Neuronal stem cell (in vitro differentiated cells): ENCODE data around the gene AGBL4.

Source experiments
- DNase-seq: peaks from one replicate; pipeline ENCODE4 v3.0.0-alpha.2; 2013; ENCODE audit warnings: low spot score
- H2AFZ ChIP-seq: one replicate; pipeline ENCODE4 v1.6.1; 2013; ENCODE audit warnings: mild to moderate bottlenecking, low read length, inconsistent platforms
- H2AK5ac ChIP-seq: 2 replicates; pipeline ENCODE4 v1.6.1; 2013; ENCODE audit warnings: low read depth, mild to moderate bottlenecking, inconsistent platforms, low read length, moderate library complexity, mixed read lengths
- H2BK120ac ChIP-seq: 2 replicates; pipeline ENCODE4 v1.6.1; 2013; ENCODE audit warnings: low read depth, mild to moderate bottlenecking, inconsistent platforms, low read length, moderate library complexity, mixed read lengths
- H2BK12ac ChIP-seq: one replicate; pipeline ENCODE4 v1.6.1; 2013; ENCODE audit warnings: low read length, inconsistent platforms
- H2BK15ac ChIP-seq: 2 replicates; pipeline ENCODE4 v1.6.1; 2013; ENCODE audit warnings: mild to moderate bottlenecking, low read length, inconsistent platforms, mixed read lengths
- H2BK5ac ChIP-seq: one replicate; pipeline ENCODE4 v1.6.1; 2013; ENCODE audit warnings: inconsistent platforms, mild to moderate bottlenecking, low read length, moderate library complexity
- H3K14ac ChIP-seq: one replicate; pipeline ENCODE4 v1.6.1; 2013; ENCODE audit warnings: low read length, inconsistent platforms
- H3K18ac ChIP-seq: 2 replicates; pipeline ENCODE4 v1.6.1; 2013; ENCODE audit warnings: low read length, inconsistent platforms
- H3K23ac ChIP-seq: 2 replicates; pipeline ENCODE4 v1.6.1; 2013; ENCODE audit warnings: low read depth, mild to moderate bottlenecking, mixed read lengths, low read length, inconsistent platforms; ENCODE audit not compliant: poor library complexity
- H3K27ac ChIP-seq: replicated peaks from 3 replicates; pipeline ENCODE4 v1.5.1; 2013; ENCODE audit warnings: low read length, inconsistent platforms
- H3K27me3 ChIP-seq, 3 experiments: 2 replicates each; pipeline ENCODE4 v1.6.1; 2013; ENCODE audit warnings: low read length in 3 of 3, mild to moderate bottlenecking in 2 of 3, inconsistent platforms in 1 of 3, low read depth in 1 of 3, mixed read lengths in 1 of 3, moderate library complexity in 1 of 3; ENCODE audit not compliant: control insufficient read depth in 3 of 3, insufficient read depth in 3 of 3
- H3K36me3 ChIP-seq, 2 donors: replicated peaks in 1 of 2; 2 replicates each; pipeline ENCODE4 v1.6.1; 2013; ENCODE audit warnings: low read length in 2 of 2; ENCODE audit not compliant: control insufficient read depth in 2 of 2, insufficient read depth in 2 of 2
- H3K4ac ChIP-seq: 2 replicates; pipeline ENCODE4 v1.6.1; 2013; ENCODE audit warnings: inconsistent platforms, mild to moderate bottlenecking, low read length, moderate library complexity
- H3K4me1 ChIP-seq, 2 donors: 1 replicate in 1 of 2; 2 replicates in 1 of 2; pipeline ENCODE4 v1.6.1; 2013; ENCODE audit warnings: low read length in 2 of 2, low read depth in 1 of 2; ENCODE audit not compliant: control insufficient read depth in 2 of 2, insufficient read depth in 1 of 2
- H3K4me2 ChIP-seq: one replicate; pipeline ENCODE4 v1.6.1; 2013; ENCODE audit warnings: mild to moderate bottlenecking, low read length, inconsistent platforms; ENCODE audit not compliant: insufficient read depth, poor library complexity, severe bottlenecking
- H3K4me3 ChIP-seq, 2 donors: 2 replicates each; pipeline ENCODE4 v1.5.1; 2013; ENCODE audit warnings: low read length in 2 of 2, mild to moderate bottlenecking in 2 of 2, inconsistent platforms in 1 of 2, moderate library complexity in 1 of 2
- H3K79me1 ChIP-seq: one replicate; pipeline ENCODE4 v1.6.1; 2013; ENCODE audit warnings: low read depth, mild to moderate bottlenecking, inconsistent platforms, low read length, moderate library complexity
- H3K9ac ChIP-seq: one replicate; pipeline ENCODE4 v1.6.1; 2013; ENCODE audit warnings: mild to moderate bottlenecking, low read depth, low read length, inconsistent platforms; ENCODE audit not compliant: poor library complexity
- H3K9me3 ChIP-seq, 2 donors: replicated peaks in 1 of 2; 2 replicates each; pipeline versions ENCODE3 to v1.6.1; 2013; ENCODE audit warnings: low read length in 2 of 2, mild to moderate bottlenecking in 2 of 2, inconsistent platforms in 1 of 2, low read depth in 1 of 2, mixed read lengths in 1 of 2, moderate library complexity in 1 of 2; ENCODE audit not compliant: control insufficient read depth in 2 of 2, insufficient read depth in 1 of 2
- H4K8ac ChIP-seq: one replicate; pipeline ENCODE4 v1.6.1; 2013; ENCODE audit warnings: low read depth, mild to moderate bottlenecking, inconsistent platforms, low read length, moderate library complexity
- H4K91ac ChIP-seq: one replicate; pipeline ENCODE4 v1.6.1; 2013; ENCODE audit warnings: low read length, low read depth, mild to moderate bottlenecking, inconsistent platforms; ENCODE audit not compliant: poor library complexity
- WGBS, 2 donors: extraction: QIAGEN DNeasy Blood & Tissue Kit; methylation state at CpG; one replicate each; pipeline ENCODE4 v1.1.7; 2013; ENCODE audit warnings: missing lambda C conversion rate in 2 of 2, mixed read lengths in 1 of 2; ENCODE audit not compliant: insufficient read length in 2 of 2, insufficient replicate concordance in 1 of 2; ENCODE audit errors: extremely low coverage in 2 of 2; 5-methylcytosine and 5-hydroxymethylcytosine counted together

Gene AGBL4

GRCh38 chr1:48999321-48999720, 1024.4 kb downstream of the AGBL4 start:
- Histone ChIP-seq H2BK15ac (no peak overlapping the region), H2AK5ac (no peak overlapping the region), H3K4ac (no peak overlapping the region), H3K14ac (no peak overlapping the region), H2BK12ac (no peak overlapping the region), H3K79me1 (no peaks in the 10 kb centered on the region), H2BK120ac (no peak overlapping the region), H2AFZ (no peak overlapping the region), H4K8ac (no peak overlapping the region), H3K9me3 (no peaks in the 10 kb centered on the region), H2BK5ac (no peak overlapping the region), H3K4me2 (no peak overlapping the region), H3K23ac (no peak overlapping the region), H3K4me1 (no peaks in the 10 kb centered on the region), H3K36me3 (no peaks in the 10 kb centered on the region), H3K18ac (no peak overlapping the region), H3K27ac (no peak overlapping the region), H3K9ac (no peak overlapping the region), H4K91ac (no peak overlapping the region), H3K4me3 (no peak overlapping the region), H3K27me3 (no peaks in the 10 kb centered on the region)
- no CpG with 5 or more reads among the region's 3 CpGs for WGBS, 2 donors
- no peak for DNase-seq

- Histone ChIP-seq H3K79me1 (no peaks in the 10 kb centered on the region), H3K23ac (no peak overlapping the region), H2AFZ (no peak overlapping the region), H2BK120ac (no peak overlapping the region), H3K4me3 (no peak overlapping the region), H4K91ac (no peak overlapping the region), H2AK5ac (no peak overlapping the region), H3K36me3 (no peaks in the 10 kb centered on the region), H3K18ac (no peak overlapping the region), H3K4ac (no peak overlapping the region), H3K9ac (no peak overlapping the region), H3K4me1 (no peaks in the 10 kb centered on the region), H2BK12ac (no peak overlapping the region), H3K14ac (no peak overlapping the region), H4K8ac (no peak overlapping the region), H3K27ac (no peak overlapping the region), H3K27me3 (no peaks in the 10 kb centered on the region), H3K4me2 (no peak overlapping the region), H2BK5ac (no peak overlapping the region), H3K9me3 (peaks cover 0 to 2% of the 10 kb centered on the region in 2 donors), H2BK15ac (no peak overlapping the region)
- WGBS, 2 donors = no CpG with 5 or more reads among the region's 2 CpGs
- DNase-seq = no peak
These were observed 1027.4 kb downstream of the AGBL4 start for GRCh38 chr1:48996311-48996710.

GRCh38 chr1:48988633-48989197, 1035.0 kb downstream of the AGBL4 start:
- no peak overlapping the region for H3K23ac ChIP-seq
- H3K4ac ChIP-seq = no peak overlapping the region
- H3K4me2 ChIP-seq = no peak overlapping the region
- H3K27ac ChIP-seq = no peak overlapping the region
- no peak overlapping the region for H3K14ac ChIP-seq
- no peak for DNase-seq
- no peak overlapping the region for H2AK5ac ChIP-seq
- no peak overlapping the region for H2AFZ ChIP-seq
- no peak overlapping the region for H2BK12ac ChIP-seq
- no peaks in the 10 kb centered on the region for H3K36me3 ChIP-seq
- H3K4me1 ChIP-seq = peaks cover 0 to 3% of the 10 kb centered on the region in 2 donors
- no peak overlapping the region for H4K8ac ChIP-seq
- no peak overlapping the region for H2BK15ac ChIP-seq
- peaks cover 0 to 2% of the 10 kb centered on the region in 2 donors for H3K9me3 ChIP-seq
- no peak overlapping the region for H2BK5ac ChIP-seq
- WGBS, 2 donors = no CpG with 5 or more reads among the region's 9 CpGs
- no peak overlapping the region for H3K18ac ChIP-seq
- no peak overlapping the region for H2BK120ac ChIP-seq
- H3K79me1 ChIP-seq = no peaks in the 10 kb centered on the region
- H3K4me3 ChIP-seq = no peak overlapping the region
- H3K9ac ChIP-seq = no peak overlapping the region
- H4K91ac ChIP-seq = no peak overlapping the region
- H3K27me3 ChIP-seq = no peaks in the 10 kb centered on the region

GRCh38 chr1:48979940-48980339, 1043.8 kb downstream of the AGBL4 start:
- no CpG with 5 or more reads among the region's 1 CpG for WGBS, 2 donors
- H2AK5ac ChIP-seq = no peak overlapping the region
- H3K18ac ChIP-seq = no peak overlapping the region
- no peak overlapping the region for H4K8ac ChIP-seq
- H3K27me3 ChIP-seq = no peaks in the 10 kb centered on the region
- H3K4me2 ChIP-seq = no peak overlapping the region
- no peaks in the 10 kb centered on the region for H3K4me1 ChIP-seq
- H3K79me1 ChIP-seq = no peaks in the 10 kb centered on the region
- H2AFZ ChIP-seq = no peak overlapping the region
- H4K91ac ChIP-seq = no peak overlapping the region
- no peak overlapping the region for H3K27ac ChIP-seq
- H3K9me3 ChIP-seq = no peaks in the 10 kb centered on the region
- no peak overlapping the region for H2BK5ac ChIP-seq
- no peak overlapping the region for H3K14ac ChIP-seq
- H3K23ac ChIP-seq = no peak overlapping the region
- H3K4me3 ChIP-seq = no peak overlapping the region
- DNase-seq = no peak
- H2BK15ac ChIP-seq = no peak overlapping the region
- H3K36me3 ChIP-seq = no peaks in the 10 kb centered on the region
- no peak overlapping the region for H2BK12ac ChIP-seq
- no peak overlapping the region for H2BK120ac ChIP-seq
- no peak overlapping the region for H3K9ac ChIP-seq
- H3K4ac ChIP-seq = no peak overlapping the region
